SH-SY5Y (cell line): ENCODE results near the gene POLR2A.

Source experiments
- GATA2 ChIP-seq: IDR thresholded peaks from 2 replicates; pipeline ENCODE4 v1.6.1; 2011; ENCODE audit warnings: mild to moderate bottlenecking, low read depth, low read length
- GATA3 ChIP-seq: IDR thresholded peaks from 2 replicates; pipeline ENCODE4 v1.6.1; 2011; ENCODE audit warnings: low read depth, mild to moderate bottlenecking, low read length, moderate library complexity

GRCh38 chr17:7493941-7494340, 9.8 kb downstream of the POLR2A start:
- TF ChIP-seq GATA2, result no peak
- no peak for TF ChIP-seq GATA3
